Fibroblast of skin of right biceps (primary cell): ENCODE data around the gene CDK11A.

Source experiments
- DNase-seq: peaks from one replicate; pipeline ENCODE4 v3.0.0-alpha.2; 2013

CDK11A gene

DNA sequence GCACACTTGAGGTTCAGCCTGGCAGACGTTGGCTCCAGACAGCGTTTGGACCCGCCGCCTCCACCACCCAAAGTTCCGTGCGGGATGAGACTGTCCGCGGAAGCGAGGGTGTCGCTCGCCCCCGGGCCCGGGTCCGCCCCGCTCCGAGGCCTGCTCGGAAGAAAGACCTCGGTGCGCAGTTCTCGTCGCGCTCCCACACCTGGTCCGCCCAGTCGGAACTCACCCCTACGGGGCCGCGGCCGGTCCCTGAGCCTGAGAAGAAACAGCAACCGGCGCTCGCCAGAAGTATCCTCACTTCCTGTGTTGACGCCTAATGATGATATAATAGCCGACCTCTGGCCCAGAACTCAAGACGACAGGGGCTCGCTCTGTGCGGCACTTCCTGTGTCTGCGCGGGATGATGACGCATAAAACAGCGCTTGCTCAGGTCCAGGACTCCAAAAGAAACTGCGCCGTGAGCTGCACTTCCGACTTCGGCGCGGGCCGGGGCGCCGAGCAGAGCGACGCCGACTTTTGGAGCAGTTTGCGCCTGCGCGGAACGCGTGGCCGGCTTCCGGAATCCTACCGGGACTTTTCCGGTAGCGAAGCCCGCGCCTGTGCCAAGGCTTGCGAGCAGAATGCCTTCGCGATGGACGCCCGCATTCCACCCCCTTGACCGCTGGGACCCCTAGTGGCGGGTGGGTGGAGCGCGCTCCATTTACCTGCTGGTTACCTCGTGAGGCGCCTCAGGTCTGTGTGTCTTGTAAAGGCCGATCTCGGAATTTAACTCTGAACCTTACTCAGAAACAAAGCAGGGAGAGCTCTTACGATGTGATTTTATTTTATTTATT, at the start of gene CDK11A:
CDK11A (minus strand) TSS at position 323 of the 830 bp plus-strand sequence. CDS start 1,539 bp downstream, outside the sequence.
- peak; percentile 100 for DNase-seq

GRCh38 chr1:1773874-1774273, 49.7 kb upstream of the CDK11A start:
- DNase-seq, result no peak

GRCh38 chr1:1771096-1771495, 46.9 kb upstream of the CDK11A start:
- DNase-seq, result no peak

DNA sequence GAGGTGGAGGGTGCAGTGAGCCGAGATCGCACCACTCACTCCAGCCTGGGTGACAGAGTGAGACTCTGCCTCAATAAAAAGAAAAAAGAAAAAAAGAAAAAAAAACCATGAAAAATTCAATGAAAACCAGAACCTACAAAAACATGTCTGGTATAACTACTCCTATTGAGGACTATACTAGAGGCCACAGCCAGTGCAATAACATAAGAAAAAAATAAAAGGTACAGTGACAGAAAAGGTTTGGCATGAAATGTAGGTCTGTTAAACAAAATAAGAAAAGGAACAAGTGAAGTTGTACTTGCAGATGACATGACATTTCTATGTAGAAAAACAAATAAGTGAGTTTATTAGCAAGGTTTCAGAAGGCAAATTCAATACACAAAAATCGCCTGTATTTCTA, 45.9 kb upstream of the CDK11A start:
- DNase-seq, result no peak

GRCh38 chr1:1768249-1768992, 44.3 kb upstream of the CDK11A start:
- no peak for DNase-seq

GRCh38 chr1:1764876-1765470, 40.8 kb upstream of the CDK11A start:
- no peak for DNase-seq

DNA sequence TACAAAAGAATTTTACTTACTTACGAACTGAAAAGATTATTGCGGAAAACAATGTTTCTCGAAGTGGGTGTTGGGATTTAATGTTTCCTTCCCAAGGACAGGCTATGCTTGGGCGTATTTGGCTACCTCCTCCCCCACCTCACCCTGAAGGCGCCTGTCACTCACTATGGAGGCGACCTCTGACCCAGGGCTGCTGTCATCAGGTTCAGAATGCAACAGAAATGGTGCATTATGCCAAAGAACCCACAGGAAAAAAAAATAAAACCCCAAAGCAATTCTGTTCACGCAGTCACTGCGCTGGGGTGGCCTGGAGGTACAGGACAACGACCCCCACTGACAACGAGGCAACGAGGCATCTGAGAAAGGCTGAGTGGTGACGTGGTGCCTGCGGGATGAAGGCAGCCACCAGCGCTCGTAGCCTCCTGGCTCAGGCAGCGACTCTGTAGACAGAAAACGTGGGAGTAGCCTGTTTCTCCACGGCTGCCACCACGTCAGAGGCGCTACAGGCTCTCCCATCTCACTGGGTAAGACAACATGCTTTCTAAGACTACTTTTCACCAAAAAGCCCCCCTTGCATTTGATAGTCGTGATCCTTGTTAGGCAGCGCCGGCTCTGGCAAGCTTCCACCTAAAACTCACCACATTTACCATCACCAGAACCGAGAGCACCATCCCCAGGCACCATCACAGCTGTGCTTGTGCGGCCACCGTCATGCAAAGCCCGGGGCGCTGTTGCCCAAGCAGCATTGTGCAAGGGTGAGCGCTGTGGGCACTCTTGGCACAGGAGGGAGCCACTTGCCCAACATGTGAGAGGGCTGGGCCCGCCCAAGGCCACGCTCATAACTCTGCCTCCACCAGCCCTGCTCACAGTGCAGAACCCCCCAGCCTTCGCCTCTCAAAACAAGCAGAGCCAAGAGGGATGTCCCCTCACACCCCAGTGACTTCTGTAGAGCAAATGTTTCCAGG, 39.8 kb upstream of the CDK11A start:
- no peak for DNase-seq

- DNase-seq, result no peak
Measured at GRCh38 chr1:1761504-1762376, 37.6 kb upstream of the CDK11A start.

DNA sequence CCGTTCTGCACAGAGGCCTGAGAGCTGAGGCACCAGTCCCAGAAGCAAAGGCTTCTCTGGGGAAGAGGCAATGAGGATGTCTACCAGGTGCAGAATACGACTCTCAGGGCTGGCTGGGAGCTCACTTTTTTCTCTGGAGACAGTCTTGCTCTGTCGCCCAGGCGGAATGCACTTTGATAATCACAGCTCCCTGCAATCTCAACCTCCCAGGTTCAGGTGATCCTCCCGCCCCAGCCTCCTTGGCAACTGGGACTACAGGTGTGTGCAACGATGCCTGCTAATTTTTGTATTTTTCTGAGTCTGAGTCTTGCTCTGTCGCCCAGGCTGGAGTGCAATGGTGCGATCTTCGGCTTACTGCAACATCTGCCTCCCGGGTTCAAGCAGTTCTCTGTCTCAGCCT, 36.6 kb upstream of the CDK11A start:
- DNase-seq, result no peak

GRCh38 chr1:1760345-1760650, 36.1 kb upstream of the CDK11A start:
- no peak for DNase-seq

DNA sequence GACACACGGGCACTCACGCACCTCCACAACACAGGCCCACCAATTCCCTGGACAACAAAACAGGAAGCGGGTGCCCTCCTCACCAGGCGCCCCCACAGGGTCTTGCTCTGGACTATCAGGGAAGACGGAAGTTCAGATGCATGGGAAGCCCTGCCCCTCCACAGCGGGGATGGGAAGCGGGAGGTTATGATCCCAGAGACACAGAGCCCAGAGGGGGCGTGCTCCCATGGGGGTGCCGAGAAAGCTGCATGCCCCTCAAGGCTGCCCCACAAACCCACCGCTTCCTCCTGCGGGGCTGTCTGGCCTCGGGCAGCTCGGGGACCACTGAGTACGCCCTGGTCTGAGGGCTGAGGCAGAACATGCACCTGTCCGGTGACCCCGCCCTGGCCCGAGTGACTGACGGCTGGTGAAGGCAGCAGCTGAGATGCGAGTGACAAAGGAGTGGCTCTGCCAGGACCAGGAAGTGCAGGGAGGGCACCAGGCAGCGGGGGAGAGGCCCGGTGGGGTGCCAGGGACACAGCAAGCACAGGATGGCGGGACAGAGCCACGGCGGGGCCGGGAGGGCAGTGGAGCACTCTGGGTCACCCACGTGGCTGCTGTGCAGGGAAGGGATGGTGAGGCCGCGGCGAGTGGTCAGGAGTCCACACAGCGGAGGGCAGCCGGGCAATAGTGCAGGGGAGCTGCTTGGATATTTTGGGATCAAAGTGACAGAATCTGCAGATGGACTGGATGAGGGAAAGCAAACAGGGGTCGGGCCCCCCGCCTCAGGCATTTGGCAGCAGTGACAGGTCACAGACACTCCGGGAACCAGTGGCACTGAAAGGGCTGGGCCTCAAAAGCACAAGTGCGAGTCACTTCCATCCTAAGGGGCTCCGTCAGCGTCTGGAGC, 35.5 kb upstream of the CDK11A start:
- DNase-seq, result no peak

DNA sequence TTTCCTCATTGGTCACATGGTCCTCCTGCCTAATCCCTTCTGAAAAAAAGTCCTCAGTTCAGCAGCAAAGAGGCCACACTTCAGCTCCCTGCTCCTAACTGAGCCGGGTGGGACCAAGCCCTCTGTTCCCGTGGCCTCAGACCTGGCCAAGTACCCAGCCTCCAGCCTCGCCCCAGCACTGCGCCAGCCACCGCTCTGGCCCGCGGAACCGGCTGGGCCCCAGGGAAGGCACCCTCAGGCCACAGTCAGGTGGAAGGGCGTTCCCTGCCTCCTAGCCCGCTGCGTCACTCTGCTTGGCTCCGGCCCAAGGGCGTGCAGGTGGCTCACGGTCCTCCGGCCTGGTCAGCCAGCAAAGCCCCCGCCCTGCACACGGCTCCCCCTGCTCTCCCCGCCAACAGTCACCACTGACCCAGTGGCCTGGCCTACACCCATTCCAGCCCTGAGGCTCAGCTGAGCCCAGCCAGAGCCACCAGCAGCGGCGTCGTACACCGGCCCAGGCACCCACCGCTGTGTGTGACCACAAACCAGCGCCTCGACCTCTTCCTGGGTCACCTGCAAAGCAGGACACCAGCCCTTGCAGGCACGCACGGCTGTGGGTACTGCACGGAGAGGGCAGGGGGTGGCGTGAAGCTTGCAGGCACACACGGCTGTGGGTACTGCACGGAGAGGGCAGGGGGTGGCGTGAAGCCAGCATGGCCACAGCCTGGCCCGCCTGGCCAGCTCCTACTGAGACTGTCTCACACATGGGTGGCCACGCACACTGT, 34.7 kb upstream of the CDK11A start:
- no peak for DNase-seq

- no peak for DNase-seq
Measured at GRCh38 chr1:1758059-1758621, 34.0 kb upstream of the CDK11A start.

- no peak for DNase-seq
Measured at GRCh38 chr1:1757422-1758058, 33.4 kb upstream of the CDK11A start.

- no peak for DNase-seq
Measured at GRCh38 chr1:1756661-1757421, 32.7 kb upstream of the CDK11A start.

GRCh38 chr1:1755852-1756251, 31.7 kb upstream of the CDK11A start:
- DNase-seq, result no peak

GRCh38 chr1:1755426-1755825, 31.3 kb upstream of the CDK11A start:
- DNase-seq, result no peak
